CD4-positive, alpha-beta T cell treated with Interleukin-4 for 1 hour (primary cell): Measurements from ENCODE around the gene SUSD3.

ENCODE experiments used
- DNase-seq, 2 donors: peaks; one replicate each; pipeline ENCODE4 v3.0.0-alpha.2; 2020 to 2022

SUSD3 gene

GRCh38 chr9:93126151-93126781 is 67.8 kb downstream of the SUSD3 start:
- peak in 1 of 2 donors; percentile 44 for DNase-seq

GRCh38 chr9:93126825-93127368 is 68.4 kb downstream of the SUSD3 start:
- DNase-seq, result peak in 1 of 2 donors; percentile 11

- no peak for DNase-seq
Measured at GRCh38 chr9:93127395-93127911, 69.0 kb downstream of the SUSD3 start.

DNA sequence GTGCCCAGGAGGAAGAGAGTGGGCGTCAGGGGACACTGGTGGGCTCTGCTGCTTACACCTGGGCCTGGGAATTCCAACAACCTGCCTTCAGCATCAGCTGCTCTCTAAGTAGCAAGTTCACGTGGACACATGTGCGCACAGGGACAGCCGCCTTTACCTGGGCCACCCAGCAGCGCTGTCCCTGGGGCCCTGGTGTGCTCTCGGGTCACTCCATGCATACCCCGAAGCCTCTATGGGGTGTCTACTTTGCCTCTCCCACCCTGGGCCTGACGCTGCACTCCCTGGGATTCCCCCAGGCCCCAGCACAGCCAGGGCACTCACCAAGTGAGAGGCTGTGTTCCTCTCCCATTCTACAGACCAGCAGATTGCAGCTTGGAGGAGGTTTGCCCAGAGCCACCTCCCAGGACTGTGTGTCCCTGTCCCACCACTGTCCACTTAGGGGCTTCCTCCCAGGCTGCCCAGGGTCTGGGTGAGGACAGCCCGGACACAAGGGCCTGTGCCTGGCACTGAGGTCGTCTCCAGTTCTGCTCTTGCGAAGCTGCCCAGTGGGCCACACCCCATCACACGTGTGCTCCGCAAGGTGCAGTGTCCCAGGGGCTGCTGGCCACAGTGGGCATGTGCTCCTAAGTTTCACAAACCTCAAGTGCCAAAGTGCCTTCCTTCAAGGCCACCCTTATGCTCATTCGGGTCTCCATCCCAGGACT is 69.7 kb downstream of the SUSD3 start:
- DNase-seq, result no peak

DNA sequence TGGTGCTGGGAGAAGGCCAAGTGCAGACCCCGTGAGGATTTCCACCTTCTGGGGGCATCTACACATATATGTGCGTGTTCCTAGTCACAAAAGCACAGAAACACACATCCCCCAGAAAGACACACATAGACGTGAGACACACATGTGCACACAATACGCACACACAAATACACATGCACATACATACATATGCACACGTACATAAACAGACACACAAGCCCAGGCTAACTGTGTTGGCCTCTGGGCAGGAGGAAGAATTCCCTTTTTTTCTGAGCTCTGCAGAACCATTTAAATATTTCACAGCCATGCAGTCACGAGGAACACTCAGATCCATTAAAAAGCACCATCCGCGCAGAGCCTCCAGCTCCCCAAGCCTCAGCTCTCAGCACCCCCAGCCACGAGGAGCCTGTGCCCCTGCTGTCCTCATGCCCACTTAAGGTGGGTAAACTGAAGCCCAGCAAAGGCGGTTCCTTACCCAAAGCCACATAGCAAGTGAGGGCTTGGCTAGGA is 70.3 kb downstream of the SUSD3 start:
- no peak for DNase-seq

GRCh38 chr9:93129286-93129685 is 70.8 kb downstream of the SUSD3 start:
- no peak for DNase-seq

GRCh38 chr9:93129691-93130500 is 71.4 kb downstream of the SUSD3 start:
- DNase-seq, result no peak

GRCh38 chr9:93130861-93131481 is 72.5 kb downstream of the SUSD3 start:
- DNase-seq, result no peak

- no peak for DNase-seq
Measured at GRCh38 chr9:93131599-93132286, 73.2 kb downstream of the SUSD3 start.

- no peak for DNase-seq
Measured at GRCh38 chr9:93132287-93132927, 73.9 kb downstream of the SUSD3 start.

DNA sequence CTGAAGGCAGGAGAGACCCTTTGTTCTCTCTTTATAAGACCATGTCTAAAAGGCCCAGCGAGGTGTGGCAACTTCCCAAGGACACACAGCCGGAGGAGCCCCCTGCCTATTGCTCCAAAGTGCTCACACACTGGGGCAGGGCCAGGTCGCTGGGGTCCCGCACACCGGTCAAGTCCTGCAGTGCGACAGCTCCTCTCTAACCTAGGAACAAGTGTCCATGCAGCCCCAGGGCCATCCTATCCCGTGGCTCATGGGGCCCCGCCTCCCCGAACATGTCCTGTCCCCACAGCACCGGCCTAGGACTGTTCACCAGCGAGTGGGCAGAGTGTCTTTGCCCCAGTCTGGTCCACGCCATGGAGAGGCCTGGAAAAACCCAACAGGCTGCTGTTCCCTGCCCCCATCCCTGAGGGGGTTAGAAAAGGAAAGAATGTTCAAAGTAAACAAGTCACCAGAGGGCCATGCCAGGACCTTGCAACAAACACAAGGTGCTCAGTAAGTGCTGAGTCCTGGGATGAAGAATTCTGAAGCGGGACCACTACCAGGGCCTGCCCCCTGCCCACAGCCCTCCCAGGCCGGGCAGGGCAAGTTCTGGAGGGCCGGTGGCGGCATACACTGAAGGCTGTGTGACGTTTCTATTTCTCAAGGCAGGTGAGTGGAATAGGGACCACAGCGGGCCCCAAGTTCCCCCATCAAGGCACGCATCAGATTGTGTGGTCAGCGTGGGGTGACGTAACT is 74.6 kb downstream of the SUSD3 start:
- DNase-seq, result peak; percentile 70 to 84

DNA sequence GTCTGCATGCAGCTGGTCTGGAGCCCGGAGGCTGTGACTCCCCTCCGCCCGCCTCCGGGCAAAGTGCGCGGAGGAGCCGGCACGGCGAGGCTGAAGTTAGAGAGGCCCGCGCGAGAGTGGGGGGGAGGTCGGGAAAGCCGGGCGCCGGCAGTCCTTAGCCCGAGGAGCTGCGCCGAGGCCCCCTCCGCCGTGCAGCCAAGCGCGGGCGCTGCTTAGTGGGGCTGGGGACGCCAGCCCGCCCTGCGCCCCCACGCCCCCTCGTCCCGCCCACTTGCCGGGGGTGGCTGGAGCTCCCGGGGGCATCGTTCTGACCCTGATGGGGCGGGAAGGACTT is 75.1 kb downstream of the SUSD3 start:
- no peak for DNase-seq

DNA sequence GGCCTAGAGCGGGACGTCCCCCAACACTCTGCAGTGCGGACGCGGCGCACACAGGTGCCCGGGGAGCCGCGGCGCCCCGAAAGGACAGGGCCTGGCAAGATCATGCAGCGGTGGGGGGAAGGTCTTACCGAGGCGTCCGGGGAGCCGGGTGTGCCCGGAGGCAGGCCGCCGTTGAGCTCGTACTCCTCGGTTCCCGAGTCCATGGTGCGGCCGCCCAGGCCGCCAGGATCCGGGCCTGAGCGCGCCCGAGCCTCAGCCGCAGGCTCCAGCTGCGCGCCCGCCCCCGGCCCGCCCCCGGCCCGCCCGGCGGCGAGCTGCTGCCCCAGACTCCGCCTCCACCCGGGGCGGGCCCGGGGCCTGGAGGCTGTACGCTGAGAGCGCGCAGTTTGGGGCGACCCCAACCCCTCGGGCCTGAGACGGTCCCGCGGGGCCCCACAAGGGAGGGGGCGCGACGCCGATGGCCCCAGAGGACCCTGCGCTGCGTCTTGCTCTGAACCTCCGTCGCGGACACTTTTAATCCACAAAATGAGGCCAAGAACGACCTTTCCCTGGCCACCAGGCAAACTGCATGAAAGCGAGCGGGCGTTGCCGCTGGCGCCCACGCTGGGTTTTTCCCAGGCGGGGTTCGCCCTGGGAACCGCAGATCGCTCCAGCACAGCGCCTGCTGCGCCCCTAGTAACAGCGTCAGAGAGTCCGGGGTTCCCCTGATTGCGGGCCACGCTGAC is 75.7 kb downstream of the SUSD3 start, which contains the start of gene NINJ1:
Gene NINJ1, minus strand, starts transcription at position 237 of the 725 bp plus-strand sequence. Its CDS starts 34 bp downstream, at position 203.
- DNase-seq, result peak; percentile 92
